ENCODE measurements around the gene E2F3.

The E2F3 gene

DNA sequence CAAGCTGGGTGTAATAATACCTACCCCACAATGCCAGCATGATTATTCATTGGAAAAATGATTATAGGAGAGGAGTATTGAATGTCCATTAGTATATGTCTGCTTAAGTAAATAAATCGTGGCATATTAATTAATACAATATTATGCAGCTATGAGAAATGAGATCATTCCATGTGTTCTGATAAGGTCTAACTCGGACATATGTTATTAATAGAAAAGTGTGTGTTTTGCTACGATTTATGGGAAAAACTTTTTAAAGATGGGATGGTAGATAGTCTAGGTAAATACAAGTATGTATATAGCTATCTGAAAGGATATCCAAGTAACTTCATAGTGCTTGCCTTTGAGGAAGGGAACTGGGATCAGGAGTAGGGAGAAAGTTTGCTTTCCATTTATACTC lies 71.1 kb downstream of the E2F3 start:
- no peaks in the 10 kb centered on the region for H3K36me3 ChIP-seq (replicated peaks)
- H3K27ac ChIP-seq = no peak overlapping the region
- no peaks in the 10 kb centered on the region for H3K27me3 ChIP-seq (replicated peaks)
- H3K4me3 ChIP-seq (ENCODE audit: low read depth, low read length) = no peak overlapping the region
- TF ChIP-seq, protein P1, sequence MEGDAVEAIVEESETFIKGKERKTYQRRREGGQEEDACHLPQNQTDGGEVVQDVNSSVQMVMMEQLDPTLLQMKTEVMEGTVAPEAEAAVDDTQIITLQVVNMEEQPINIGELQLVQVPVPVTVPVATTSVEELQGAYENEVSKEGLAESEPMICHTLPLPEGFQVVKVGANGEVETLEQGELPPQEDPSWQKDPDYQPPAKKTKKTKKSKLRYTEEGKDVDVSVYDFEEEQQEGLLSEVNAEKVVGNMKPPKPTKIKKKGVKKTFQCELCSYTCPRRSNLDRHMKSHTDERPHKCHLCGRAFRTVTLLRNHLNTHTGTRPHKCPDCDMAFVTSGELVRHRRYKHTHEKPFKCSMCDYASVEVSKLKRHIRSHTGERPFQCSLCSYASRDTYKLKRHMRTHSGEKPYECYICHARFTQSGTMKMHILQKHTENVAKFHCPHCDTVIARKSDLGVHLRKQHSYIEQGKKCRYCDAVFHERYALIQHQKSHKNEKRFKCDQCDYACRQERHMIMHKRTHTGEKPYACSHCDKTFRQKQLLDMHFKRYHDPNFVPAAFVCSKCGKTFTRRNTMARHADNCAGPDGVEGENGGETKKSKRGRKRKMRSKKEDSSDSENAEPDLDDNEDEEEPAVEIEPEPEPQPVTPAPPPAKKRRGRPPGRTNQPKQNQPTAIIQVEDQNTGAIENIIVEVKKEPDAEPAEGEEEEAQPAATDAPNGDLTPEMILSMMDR (IDR thresholded peaks at IDR 0.05; ENCODE audit: low read depth, low read length, missing control alignments) = no peak
- DNase-seq = no peak
- in situ Hi-C loops (cut with HindIII; ENCODE audit: low pct_ligation_motif_present, low sequenced_read_pairs) = no loop called here

DNA sequence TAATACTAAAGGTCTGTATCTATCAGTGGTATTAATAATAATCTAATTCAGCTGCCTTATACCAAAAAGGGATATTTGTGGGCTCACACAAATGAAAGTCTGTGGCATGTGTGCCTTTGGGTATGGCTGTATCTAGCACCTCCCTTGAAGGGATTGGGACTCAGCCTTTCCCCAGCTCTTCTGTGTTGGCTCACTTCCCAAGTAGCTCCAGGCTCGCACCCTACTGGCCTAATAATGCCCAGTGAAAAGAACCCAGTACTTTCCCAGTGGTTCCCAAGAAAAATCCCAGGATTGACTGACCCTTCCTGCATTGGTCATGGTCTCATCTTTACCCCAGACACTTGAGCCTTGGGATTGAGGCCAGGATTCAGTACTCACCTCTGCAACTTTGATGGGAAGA lies 71.8 kb downstream of the E2F3 start:
- no peaks in the 10 kb centered on the region for H3K36me3 ChIP-seq (replicated peaks)
- no peaks in the 10 kb centered on the region for H3K27me3 ChIP-seq (replicated peaks)
- in situ Hi-C loops (cut with HindIII; ENCODE audit: low pct_ligation_motif_present, low sequenced_read_pairs) = no loop called here
- H3K4me3 ChIP-seq (ENCODE audit: low read depth, low read length) = no peak overlapping the region
- TF ChIP-seq, protein P1 (IDR thresholded peaks at IDR 0.05; ENCODE audit: low read depth, low read length, missing control alignments) = no peak
- DNase-seq = no peak
- no peak overlapping the region for H3K27ac ChIP-seq

DNA sequence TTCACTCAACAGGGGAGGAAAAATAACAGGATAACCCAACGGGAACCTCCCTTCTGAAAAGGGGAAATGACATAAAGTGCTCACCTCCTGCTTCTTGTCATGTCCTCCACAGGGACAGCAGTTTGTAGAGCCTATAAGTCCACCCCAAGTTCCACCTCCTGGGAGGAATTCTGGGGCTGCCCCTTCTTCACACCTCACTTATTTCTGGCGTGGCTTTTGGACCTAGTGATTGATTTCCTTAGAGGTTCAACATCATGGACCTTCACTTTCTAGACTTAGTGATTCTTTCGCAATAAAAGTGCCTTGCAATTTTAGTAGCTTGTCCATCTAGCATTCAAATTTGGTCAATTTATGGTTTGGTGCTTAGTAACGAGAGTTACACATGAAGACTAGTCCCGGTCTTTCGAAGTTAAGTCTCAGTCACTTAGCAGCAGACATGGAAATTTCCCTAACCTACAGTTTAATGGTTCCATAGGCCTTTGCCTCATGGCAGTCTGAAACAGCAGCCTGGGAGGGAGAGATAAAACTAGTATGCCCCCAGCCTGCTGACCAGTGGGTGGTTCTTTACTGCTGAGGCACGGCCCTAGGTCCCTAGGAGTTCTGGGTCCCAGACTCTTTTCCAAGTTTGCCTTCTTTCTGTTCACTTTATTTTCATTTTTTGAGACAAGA lies 73.3 kb downstream of the E2F3 start:
- Histone ChIP-seq H3K36me3 (replicated peaks) (peaks cover 3% of the 10 kb centered on the region), H3K27me3 (replicated peaks) (no peaks in the 10 kb centered on the region), H3K27ac (no peak overlapping the region), H3K4me3 (ENCODE audit: low read depth, low read length) (no peak overlapping the region)
- TF ChIP-seq, protein P1 (IDR thresholded peaks at IDR 0.05; ENCODE audit: low read depth, low read length, missing control alignments) = no peak
- in situ Hi-C loops (cut with HindIII; ENCODE audit: low pct_ligation_motif_present, low sequenced_read_pairs) = no loop called here
- DNase-seq = no peak

DNA sequence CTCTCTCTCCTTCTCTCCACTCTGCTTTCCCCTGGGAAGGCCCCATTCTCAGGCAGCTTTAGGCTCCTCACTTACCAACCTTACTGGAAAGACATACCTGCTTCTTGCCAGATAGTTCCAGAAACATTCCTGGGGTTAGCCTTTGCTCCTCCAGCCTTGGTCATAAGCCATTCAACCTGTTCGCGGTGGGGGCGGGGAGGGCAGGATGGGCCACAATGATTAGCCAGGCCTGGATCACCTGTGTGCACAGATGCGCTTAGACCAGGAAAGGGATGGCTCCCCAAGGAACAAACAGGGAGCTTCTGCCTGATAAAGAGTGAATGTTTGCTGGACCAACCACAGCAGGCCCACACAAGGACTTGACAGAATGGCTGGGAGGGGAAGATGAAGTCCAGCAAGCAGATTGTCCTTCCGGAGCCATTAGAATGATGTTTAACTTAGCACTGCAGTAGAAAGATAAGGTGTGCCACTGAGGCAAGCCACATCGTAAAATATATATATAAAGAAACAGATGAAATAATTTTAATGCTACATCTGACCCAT lies 74.9 kb downstream of the E2F3 start:
- TF ChIP-seq, protein P1 (IDR thresholded peaks at IDR 0.05; ENCODE audit: low read depth, low read length, missing control alignments) = no peak
- Histone ChIP-seq H3K36me3 (replicated peaks) (peaks cover 12% of the 10 kb centered on the region), H3K27me3 (replicated peaks) (no peaks in the 10 kb centered on the region), H3K27ac (no peak overlapping the region), H3K4me3 (ENCODE audit: low read depth, low read length) (no peak overlapping the region)
- no peak for DNase-seq
- in situ Hi-C loops (cut with HindIII; ENCODE audit: low pct_ligation_motif_present, low sequenced_read_pairs) = no loop called here

- Histone ChIP-seq H3K36me3 (replicated peaks) (peaks cover 17% of the 10 kb centered on the region), H3K27ac (no peak overlapping the region), H3K4me3 (ENCODE audit: low read depth, low read length) (no peak overlapping the region), H3K27me3 (replicated peaks) (no peaks in the 10 kb centered on the region)
- no peak for DNase-seq
- TF ChIP-seq, protein P1 (IDR thresholded peaks at IDR 0.05; ENCODE audit: low read depth, low read length, missing control alignments) = no peak
- in situ Hi-C loops (cut with HindIII; ENCODE audit: low pct_ligation_motif_present, low sequenced_read_pairs) = no loop called here
These were observed 75.8 kb downstream of the E2F3 start for GRCh38 chr6:20477485-20477884.

GRCh38 chr6:20479060-20479459 lies 77.4 kb downstream of the E2F3 start:
- in situ Hi-C loops (cut with HindIII; ENCODE audit: low pct_ligation_motif_present, low sequenced_read_pairs) = no loop called here

More at GRCh38 chr6:20479060-20479459, 77.4 kb downstream of the E2F3 start:
- TF ChIP-seq, protein P1 (IDR thresholded peaks at IDR 0.05; ENCODE audit: low read depth, low read length, missing control alignments) = no peak
- Histone ChIP-seq H3K4me3 (ENCODE audit: low read depth, low read length) (no peak overlapping the region), H3K27ac (no peak overlapping the region), H3K27me3 (replicated peaks) (no peaks in the 10 kb centered on the region), H3K36me3 (replicated peaks) (peaks cover 26% of the 10 kb centered on the region)
- DNase-seq = no peak

Data from brain microvascular endothelial cell (primary cell).